Measurements from ENCODE around the gene SKAP1.

The SKAP1 gene

DNA sequence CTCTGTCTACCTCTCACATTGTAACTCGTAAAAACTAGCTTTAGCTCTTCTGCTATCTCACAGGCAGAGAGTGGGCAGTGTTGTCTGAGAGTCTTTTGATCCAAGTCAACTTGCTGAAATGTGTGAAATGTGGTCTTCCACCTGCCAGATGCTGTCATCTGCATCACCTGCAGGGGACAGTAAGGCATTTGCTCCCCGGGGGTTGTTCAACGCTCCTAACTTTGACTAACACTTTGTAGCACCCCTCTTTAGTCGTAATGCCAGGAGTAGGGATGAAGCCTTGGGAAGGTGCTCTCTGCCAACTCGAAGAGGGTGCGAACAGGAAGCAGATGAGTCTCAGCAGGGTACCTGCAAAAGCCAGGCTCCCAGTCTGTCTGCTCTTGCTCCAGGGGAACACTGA lies 286.4 kb downstream of the SKAP1 start:
- no peak overlapping the region for H3K4me3 ChIP-seq (ENCODE audit: low read length)
- no peaks in the 10 kb centered on the region for H3K4me1 ChIP-seq (ENCODE audit: control insufficient read depth, insufficient read depth, low read length)
- no peak overlapping the region for H3K4me2 ChIP-seq (ENCODE audit: low read length)
- no peaks in the 10 kb centered on the region for H3K36me3 ChIP-seq (ENCODE audit: insufficient read depth, low read length)
- peaks cover 77% of the 10 kb centered on the region for H3K27me3 ChIP-seq (ENCODE audit: control insufficient read depth, insufficient read depth, low read length)
- no peaks in the 10 kb centered on the region for H3K9me3 ChIP-seq (replicated peaks; ENCODE audit: low read length)
- H3K9ac ChIP-seq (ENCODE audit: low read depth, low read length): no peak overlapping the region

DNA sequence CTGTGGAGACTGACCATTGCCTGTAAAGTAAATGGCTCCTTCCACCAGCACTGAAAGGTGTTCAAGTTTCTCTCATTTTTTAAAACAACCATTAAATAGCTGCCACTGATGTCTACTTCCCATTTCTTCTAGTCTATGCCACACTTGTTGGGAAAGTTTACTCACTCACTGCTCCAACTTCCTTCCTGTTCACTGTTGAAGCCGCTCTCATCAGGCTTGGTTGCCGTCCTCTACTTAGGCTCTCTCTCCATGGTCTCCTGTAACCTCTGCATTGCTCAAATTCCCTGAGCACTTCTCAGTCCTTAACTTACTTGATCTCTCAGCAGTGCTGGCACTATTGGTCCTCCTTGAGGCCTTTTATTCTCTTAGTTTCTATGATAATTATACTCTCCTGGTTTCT lies 290.1 kb downstream of the SKAP1 start:
- Histone ChIP-seq H3K4me3 (ENCODE audit: low read length) (no peak overlapping the region), H3K9ac (ENCODE audit: low read depth, low read length) (no peak overlapping the region), H3K9me3 (replicated peaks; ENCODE audit: low read length) (no peaks in the 10 kb centered on the region), H3K4me2 (ENCODE audit: low read length) (no peak overlapping the region), H3K36me3 (ENCODE audit: insufficient read depth, low read length) (no peaks in the 10 kb centered on the region), H3K4me1 (ENCODE audit: control insufficient read depth, insufficient read depth, low read length) (no peaks in the 10 kb centered on the region), H3K27me3 (ENCODE audit: control insufficient read depth, insufficient read depth, low read length) (peaks cover 61% of the 10 kb centered on the region)

DNA sequence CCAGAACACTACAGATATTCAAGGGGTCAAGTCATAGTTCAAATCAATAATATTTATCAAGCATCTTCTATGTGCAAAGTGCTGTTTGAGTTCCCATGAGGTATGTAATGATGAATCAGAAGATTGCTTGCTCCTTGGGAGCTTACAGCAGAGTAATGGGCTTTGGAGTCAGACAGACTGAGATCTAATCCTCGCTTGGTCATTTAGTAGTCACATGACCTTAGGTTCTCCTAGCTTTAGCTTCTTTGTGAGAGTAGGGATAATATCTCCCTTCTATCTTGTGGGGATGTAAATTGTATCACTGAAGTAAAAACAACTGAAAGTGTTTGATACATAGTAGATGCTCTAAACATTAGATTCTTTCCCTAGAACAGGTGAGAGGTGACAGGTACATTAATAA lies 292.4 kb downstream of the SKAP1 start:
- H3K9ac ChIP-seq (ENCODE audit: low read depth, low read length): no peak overlapping the region
- peaks cover 44% of the 10 kb centered on the region for H3K27me3 ChIP-seq (ENCODE audit: control insufficient read depth, insufficient read depth, low read length)
- no peaks in the 10 kb centered on the region for H3K4me1 ChIP-seq (ENCODE audit: control insufficient read depth, insufficient read depth, low read length)
- H3K36me3 ChIP-seq (ENCODE audit: insufficient read depth, low read length): no peaks in the 10 kb centered on the region
- no peaks in the 10 kb centered on the region for H3K9me3 ChIP-seq (replicated peaks; ENCODE audit: low read length)
- H3K4me3 ChIP-seq (ENCODE audit: low read length): no peak overlapping the region
- no peak overlapping the region for H3K4me2 ChIP-seq (ENCODE audit: low read length)

DNA sequence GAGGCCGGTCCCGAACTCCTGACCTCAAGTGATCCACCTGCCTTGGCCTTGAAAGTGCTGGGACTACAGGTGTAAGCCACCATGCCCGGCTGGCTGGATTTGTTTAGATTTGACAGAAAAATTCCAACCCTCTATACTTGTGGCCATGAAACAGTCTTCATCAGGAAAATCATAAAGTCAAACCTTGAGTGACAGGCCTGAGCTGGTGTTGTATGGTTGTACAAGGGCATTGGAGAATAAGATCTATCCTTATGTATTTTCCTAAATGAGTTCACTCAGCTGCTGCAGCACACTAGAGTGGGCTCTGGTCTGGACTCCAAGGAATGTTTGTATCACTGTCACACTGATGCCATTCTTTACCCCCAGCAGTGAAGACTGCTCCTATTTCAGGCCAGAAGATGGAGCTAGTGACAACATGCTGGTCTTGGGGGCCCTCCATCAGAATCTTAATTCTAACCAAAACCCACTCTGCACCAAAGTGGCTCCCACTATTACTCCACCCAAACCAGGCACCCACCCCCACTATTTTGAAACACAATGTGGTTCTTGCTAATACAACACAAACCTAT lies 295.0 kb downstream of the SKAP1 start:
- Histone ChIP-seq H3K9me3 (replicated peaks; ENCODE audit: low read length) (no peaks in the 10 kb centered on the region), H3K4me3 (ENCODE audit: low read length) (no peak overlapping the region), H3K4me2 (ENCODE audit: low read length) (no peak overlapping the region), H3K27me3 (ENCODE audit: control insufficient read depth, insufficient read depth, low read length) (peaks cover 31% of the 10 kb centered on the region), H3K36me3 (ENCODE audit: insufficient read depth, low read length) (no peaks in the 10 kb centered on the region), H3K9ac (ENCODE audit: low read depth, low read length) (no peak overlapping the region), H3K4me1 (ENCODE audit: control insufficient read depth, insufficient read depth, low read length) (no peaks in the 10 kb centered on the region)

DNA sequence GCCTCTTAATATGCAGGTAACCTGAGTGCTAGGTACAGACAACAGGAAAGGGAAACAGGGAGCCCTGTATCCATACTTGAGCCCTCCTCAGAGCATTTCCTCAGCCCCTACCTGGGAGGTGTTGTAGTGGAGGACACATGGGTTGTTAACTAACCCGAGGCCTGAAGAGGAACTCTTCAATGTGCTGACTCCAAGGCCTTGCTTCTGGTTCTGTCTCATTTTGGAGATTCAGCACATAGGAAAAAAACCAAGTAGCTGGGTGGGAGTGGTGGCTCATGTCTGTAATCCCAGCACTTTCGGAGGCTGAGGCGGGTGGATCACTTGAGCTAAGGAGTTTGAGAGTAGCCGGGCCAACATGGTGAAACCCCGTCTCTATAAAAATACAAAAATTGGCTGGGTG lies 297.6 kb downstream of the SKAP1 start:
- peaks cover 5% of the 10 kb centered on the region for H3K4me1 ChIP-seq (ENCODE audit: control insufficient read depth, insufficient read depth, low read length)
- no peak overlapping the region for H3K4me2 ChIP-seq (ENCODE audit: low read length)
- no peaks in the 10 kb centered on the region for H3K36me3 ChIP-seq (ENCODE audit: insufficient read depth, low read length)
- no peak overlapping the region for H3K4me3 ChIP-seq (ENCODE audit: low read length)
- no peak overlapping the region for H3K9ac ChIP-seq (ENCODE audit: low read depth, low read length)
- H3K27me3 ChIP-seq (ENCODE audit: control insufficient read depth, insufficient read depth, low read length): peaks cover 16% of the 10 kb centered on the region
- no peaks in the 10 kb centered on the region for H3K9me3 ChIP-seq (replicated peaks; ENCODE audit: low read length)

DNA sequence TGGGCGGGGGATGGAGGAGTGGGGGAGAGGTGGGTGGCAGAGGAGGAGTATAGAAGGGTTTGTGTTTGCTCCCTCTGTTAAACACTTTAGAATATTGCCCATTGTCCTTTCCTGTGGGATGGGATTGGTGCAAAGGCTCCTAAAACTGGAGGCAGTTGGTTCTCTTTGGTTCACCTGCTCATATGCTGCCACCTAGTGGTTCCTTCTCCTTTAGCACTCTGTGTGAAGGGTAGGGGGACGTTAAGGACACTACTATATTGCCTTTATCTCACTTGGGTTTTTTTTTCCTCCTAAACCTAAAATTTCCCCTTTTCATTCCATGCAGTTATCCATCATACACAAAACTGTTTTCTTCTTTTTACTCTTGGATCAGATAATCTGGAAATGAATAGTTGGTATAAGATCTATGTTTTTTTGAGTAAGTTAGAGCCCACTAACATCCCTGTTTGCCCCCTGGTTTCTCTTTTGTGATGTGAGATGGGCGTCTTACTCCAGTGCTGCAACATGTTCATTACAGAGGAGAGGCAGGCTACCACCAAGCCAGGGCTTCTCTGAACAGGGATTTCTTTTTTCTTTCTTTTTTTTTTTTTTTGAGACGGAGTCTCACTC lies 298.7 kb downstream of the SKAP1 start:
- Histone ChIP-seq H3K9ac (ENCODE audit: low read depth, low read length) (no peak overlapping the region), H3K27me3 (ENCODE audit: control insufficient read depth, insufficient read depth, low read length) (peaks cover 10% of the 10 kb centered on the region), H3K36me3 (ENCODE audit: insufficient read depth, low read length) (peaks cover 6% of the 10 kb centered on the region), H3K4me1 (ENCODE audit: control insufficient read depth, insufficient read depth, low read length) (peaks cover 9% of the 10 kb centered on the region), H3K4me2 (ENCODE audit: low read length) (no peak overlapping the region), H3K4me3 (ENCODE audit: low read length) (no peak overlapping the region), H3K9me3 (replicated peaks; ENCODE audit: low read length) (no peaks in the 10 kb centered on the region)

DNA sequence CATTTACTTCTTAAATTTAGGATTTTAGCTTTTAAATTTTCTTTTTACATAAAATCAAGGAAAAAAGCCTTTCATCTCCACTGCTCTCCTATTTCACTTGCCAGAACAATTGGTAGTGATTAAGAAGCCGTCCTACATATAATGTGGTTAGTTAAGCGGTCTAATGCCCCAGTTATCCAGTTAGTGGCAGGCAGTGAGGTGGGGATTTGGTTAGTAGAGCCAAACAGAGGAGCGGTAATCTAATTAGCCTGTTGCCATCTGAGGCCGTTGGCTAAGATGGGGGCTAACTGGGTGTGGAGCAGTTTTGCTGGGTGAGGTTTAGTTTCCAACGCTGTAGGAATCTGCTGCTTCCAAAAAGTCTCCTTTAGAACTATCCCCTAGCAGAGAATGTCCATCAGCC lies 300.0 kb downstream of the SKAP1 start:
- Histone ChIP-seq H3K9ac (ENCODE audit: low read depth, low read length) (no peak overlapping the region), H3K9me3 (replicated peaks; ENCODE audit: low read length) (no peaks in the 10 kb centered on the region), H3K4me1 (ENCODE audit: control insufficient read depth, insufficient read depth, low read length) (peaks cover 9% of the 10 kb centered on the region), H3K27me3 (ENCODE audit: control insufficient read depth, insufficient read depth, low read length) (peaks cover 10% of the 10 kb centered on the region), H3K4me3 (ENCODE audit: low read length) (no peak overlapping the region), H3K36me3 (ENCODE audit: insufficient read depth, low read length) (peaks cover 6% of the 10 kb centered on the region), H3K4me2 (ENCODE audit: low read length) (no peak overlapping the region)

DNA sequence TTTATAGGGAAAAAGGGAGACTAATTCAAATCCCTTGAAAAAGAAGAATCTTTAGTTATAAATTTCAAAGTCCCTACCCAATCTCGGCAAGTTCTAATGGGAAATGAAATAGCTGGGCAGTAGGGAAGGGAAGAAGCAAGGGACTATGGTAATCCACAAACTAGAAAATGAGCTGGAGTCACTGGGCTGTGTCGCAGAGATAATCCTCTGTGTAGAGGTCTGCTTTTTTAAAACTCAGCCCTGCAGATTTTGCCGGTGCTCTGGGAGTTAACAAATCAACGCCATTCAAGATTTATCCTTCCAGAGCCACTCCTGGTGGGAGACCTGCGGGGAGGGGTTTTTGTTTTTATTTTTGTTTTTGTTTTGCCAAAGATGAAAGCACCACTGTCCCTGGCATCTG lies 301.6 kb downstream of the SKAP1 start:
- peaks cover 12% of the 10 kb centered on the region for H3K36me3 ChIP-seq (ENCODE audit: insufficient read depth, low read length)
- H3K4me1 ChIP-seq (ENCODE audit: control insufficient read depth, insufficient read depth, low read length): peaks cover 9% of the 10 kb centered on the region
- H3K4me3 ChIP-seq (ENCODE audit: low read length): no peak overlapping the region
- no peak overlapping the region for H3K9ac ChIP-seq (ENCODE audit: low read depth, low read length)
- peaks cover 7% of the 10 kb centered on the region for H3K27me3 ChIP-seq (ENCODE audit: control insufficient read depth, insufficient read depth, low read length)
- no peak overlapping the region for H3K4me2 ChIP-seq (ENCODE audit: low read length)
- no peaks in the 10 kb centered on the region for H3K9me3 ChIP-seq (replicated peaks; ENCODE audit: low read length)

DNA sequence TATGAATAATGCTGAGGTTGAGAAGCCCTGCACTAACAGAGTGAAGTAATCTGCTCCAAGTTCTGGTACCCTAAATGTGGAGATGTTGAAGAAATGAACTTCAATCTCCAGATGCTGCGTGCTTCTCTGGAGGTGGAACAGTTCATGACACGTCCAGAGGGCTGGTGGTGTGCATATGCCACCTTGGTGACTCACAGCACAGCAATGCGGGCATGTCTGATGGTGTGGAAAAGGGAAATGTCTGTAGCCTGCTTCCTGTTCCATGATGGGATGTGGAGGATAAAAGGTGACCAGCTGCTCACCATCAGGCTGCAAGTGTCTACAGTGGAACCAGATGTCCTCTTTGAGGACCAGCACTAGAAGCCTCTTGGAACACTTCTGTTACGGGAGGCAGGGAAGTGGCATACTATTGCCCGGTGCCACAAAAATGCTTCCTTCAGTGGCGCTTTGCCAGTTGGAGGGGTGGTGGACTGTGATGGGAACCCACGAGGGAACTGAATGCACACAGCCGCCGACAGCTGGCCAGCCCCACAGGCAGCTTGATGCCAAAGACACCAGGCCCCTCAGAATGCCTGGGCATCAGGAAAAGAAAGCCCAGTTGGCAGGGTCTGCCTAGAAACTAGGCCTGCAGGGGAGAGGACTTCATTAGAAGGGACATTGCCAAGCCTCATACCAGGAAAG lies 302.5 kb downstream of the SKAP1 start:
- Histone ChIP-seq H3K36me3 (ENCODE audit: insufficient read depth, low read length) (peaks cover 21% of the 10 kb centered on the region), H3K27me3 (ENCODE audit: control insufficient read depth, insufficient read depth, low read length) (peaks cover 5% of the 10 kb centered on the region), H3K4me1 (ENCODE audit: control insufficient read depth, insufficient read depth, low read length) (peaks cover 9% of the 10 kb centered on the region), H3K4me3 (ENCODE audit: low read length) (no peak overlapping the region), H3K4me2 (ENCODE audit: low read length) (no peak overlapping the region), H3K9ac (ENCODE audit: low read depth, low read length) (no peak overlapping the region), H3K9me3 (replicated peaks; ENCODE audit: low read length) (no peaks in the 10 kb centered on the region)

DNA sequence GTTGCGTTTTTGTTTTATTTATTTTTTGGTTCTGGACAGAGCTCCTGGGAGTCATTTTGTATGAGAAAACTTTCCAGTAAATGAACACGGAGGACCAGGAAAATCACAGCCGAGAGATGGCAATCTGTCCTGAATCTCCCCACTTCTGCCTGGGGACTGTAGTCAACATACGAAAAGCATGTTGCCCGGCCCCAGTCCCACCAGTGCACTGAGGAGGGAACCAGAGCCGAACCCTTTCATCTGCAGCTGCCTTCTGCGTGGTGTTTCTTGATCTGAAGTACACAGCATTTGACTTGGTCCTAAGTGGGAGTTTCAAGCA lies 303.5 kb downstream of the SKAP1 start:
- Histone ChIP-seq H3K4me3 (ENCODE audit: low read length) (no peak overlapping the region), H3K4me2 (ENCODE audit: low read length) (no peak overlapping the region), H3K4me1 (ENCODE audit: control insufficient read depth, insufficient read depth, low read length) (peaks cover 9% of the 10 kb centered on the region), H3K36me3 (ENCODE audit: insufficient read depth, low read length) (peaks cover 31% of the 10 kb centered on the region), H3K9me3 (replicated peaks; ENCODE audit: low read length) (no peaks in the 10 kb centered on the region), H3K9ac (ENCODE audit: low read depth, low read length) (no peak overlapping the region), H3K27me3 (ENCODE audit: control insufficient read depth, insufficient read depth, low read length) (no peaks in the 10 kb centered on the region)

DNA sequence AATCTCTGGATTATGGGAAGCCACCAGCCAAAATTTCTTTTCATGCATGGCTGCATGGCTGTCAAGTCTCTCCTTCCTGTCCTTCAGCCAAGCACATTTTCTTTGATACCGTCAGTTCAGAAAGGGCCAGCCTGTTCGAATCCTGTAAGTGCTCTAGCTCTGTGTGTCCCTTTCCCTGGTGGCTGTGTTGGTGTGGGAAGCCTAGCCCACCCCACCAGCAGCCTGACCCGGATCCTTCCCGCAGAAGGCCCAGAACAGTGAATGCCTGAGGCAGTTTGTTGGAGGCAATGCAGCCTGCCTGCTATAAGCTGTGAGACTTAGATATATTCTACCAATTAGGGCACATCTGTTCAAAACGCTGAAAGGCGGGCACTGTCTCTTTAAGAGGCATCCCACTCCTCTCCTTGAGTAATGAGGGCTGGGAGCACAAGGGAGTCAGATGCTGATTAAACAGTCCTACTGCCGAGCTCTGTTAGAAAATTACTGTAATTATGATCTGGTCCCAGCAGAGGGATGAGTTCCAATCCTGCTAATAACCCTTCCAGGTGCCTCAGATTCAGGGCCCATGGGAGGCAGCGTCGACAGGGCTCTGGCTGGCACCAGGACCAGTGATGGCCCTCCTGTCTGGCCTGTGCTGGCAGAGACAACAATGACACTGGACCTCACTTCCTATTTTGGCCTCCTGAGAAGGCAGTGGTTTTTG lies 304.0 kb downstream of the SKAP1 start:
- no peak overlapping the region for H3K4me3 ChIP-seq (ENCODE audit: low read length)
- no peaks in the 10 kb centered on the region for H3K27me3 ChIP-seq (ENCODE audit: control insufficient read depth, insufficient read depth, low read length)
- H3K9me3 ChIP-seq (replicated peaks; ENCODE audit: low read length): no peaks in the 10 kb centered on the region
- H3K4me2 ChIP-seq (ENCODE audit: low read length): no peak overlapping the region
- no peak overlapping the region for H3K9ac ChIP-seq (ENCODE audit: low read depth, low read length)
- peaks cover 9% of the 10 kb centered on the region for H3K4me1 ChIP-seq (ENCODE audit: control insufficient read depth, insufficient read depth, low read length)
- peaks cover 36% of the 10 kb centered on the region for H3K36me3 ChIP-seq (ENCODE audit: insufficient read depth, low read length)

All from skeletal muscle satellite cell (primary cell).